Central memory CD8-positive, alpha-beta T cell (primary cell): ENCODE measurements around the gene QSOX2.

Experiments
- ATAC-seq: fragments of 150-1000 bp; cut with Tn5 transposase; replicated peaks from 2 replicates; pipeline ENCODE4 v1.10.0; 2022; ENCODE audit warnings: mild to moderate bottlenecking, moderate FRiP score, moderate number of reproducible peaks; ENCODE audit not compliant: poor library complexity, severe bottlenecking; ENCODE audit errors: extremely low read depth
- DNase-seq, 2 donors: peaks; one replicate each; pipeline ENCODE4 v3.0.0; 2021; ENCODE audit warnings: low spot score in 2 of 2
- H3K27ac Mint-ChIP-seq: one replicate; pipeline ENCODE4 v1.8.0; 2022; ENCODE audit warnings: low read depth, mild to moderate bottlenecking, moderate library complexity, mixed read lengths
- H3K27me3 Mint-ChIP-seq: one replicate; pipeline ENCODE4 v1.8.0; 2022; ENCODE audit warnings: mixed read lengths
- H3K36me3 Mint-ChIP-seq: one replicate; pipeline ENCODE4 v1.8.0; 2022; ENCODE audit warnings: mild to moderate bottlenecking, moderate library complexity, mixed read lengths; ENCODE audit not compliant: insufficient read depth
- H3K4me1 Mint-ChIP-seq: one replicate; pipeline ENCODE4 v1.8.0; 2022; ENCODE audit warnings: mixed read lengths
- H3K4me3 Mint-ChIP-seq: one replicate; pipeline ENCODE4 v1.8.0; 2022; ENCODE audit warnings: mild to moderate bottlenecking, moderate library complexity, mixed read lengths
- H3K9me3 Mint-ChIP-seq: one replicate; pipeline ENCODE4 v1.8.0; 2022; ENCODE audit warnings: mixed read lengths

The QSOX2 gene

DNA sequence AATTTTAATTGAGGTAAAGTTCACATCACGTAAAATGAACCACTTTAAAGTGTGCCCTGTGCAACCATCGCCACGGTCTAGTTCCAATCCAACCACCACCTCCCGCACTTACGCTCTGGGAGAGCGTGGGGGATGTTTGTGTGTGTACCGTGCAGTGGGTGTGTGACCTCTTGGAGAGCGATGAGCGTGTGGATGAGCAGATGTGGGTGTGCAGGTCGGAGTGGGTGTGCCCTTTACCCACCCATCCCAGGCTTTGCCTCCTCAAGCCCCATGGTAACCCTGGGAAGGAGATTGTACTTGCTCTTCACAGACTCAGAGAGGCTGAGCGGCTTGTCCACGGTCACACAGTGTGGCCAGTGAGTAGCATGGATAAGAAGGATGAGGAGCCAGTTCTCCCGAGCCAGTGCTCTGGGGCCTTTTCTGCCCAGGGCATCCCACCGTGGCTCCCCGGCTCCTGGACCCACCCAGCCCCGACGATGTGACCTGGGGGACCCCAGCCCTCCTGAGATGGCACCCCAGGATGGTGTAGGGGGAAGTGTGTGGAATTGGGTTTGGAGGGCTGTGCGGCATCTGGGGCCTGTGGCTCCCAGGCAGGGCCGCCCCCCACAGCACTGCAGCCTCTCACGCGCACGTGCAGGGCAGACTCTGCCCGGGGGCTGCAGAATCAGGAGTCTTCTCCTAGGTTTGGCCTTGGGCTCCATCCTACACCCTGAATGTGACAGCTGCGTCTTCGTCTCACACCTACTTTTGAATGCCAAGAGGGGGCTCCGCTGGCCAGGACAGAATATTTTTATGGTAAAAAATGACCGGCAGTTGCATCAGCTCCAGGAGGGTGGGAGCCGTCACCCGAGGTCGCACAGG lies 54.3 kb downstream of the QSOX2 start:
- H3K9me3 Mint-ChIP-seq = no peaks in the 10 kb centered on the region
- DNase-seq = no peak

DNA sequence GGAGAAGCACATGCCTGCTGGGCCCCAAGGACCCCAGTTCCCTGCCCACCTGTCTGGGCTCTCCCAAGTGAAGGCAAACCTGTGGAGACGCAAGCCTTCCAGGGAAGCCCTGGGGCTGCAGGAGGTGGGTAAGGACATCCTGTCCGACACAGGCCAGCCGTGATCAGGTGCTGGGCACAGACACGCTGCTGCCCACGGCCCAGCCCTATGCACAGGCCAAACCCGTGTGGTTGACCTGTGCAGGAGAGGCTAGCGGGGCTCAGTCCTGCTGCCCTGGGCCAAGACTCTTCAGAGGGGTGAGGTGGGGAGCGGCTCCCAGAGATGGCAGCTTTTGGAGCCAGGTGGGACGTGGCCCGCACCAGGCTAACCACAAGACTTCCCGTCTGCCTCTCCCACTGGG lies 55.0 kb downstream of the QSOX2 start:
- no peak for ATAC-seq
- Mint-ChIP-seq H3K4me1 (no peaks in the 10 kb centered on the region), H3K36me3 (no peaks in the 10 kb centered on the region), H3K27me3 (peaks cover 49% of the 10 kb centered on the region), H3K4me3 (no peak overlapping the region), H3K9me3 (no peaks in the 10 kb centered on the region), H3K27ac (no peak overlapping the region)
- DNase-seq = no peak

More for the DNA sequence above, 54.3 kb downstream of the QSOX2 start:
- H3K36me3 Mint-ChIP-seq = no peaks in the 10 kb centered on the region
- no peak overlapping the region for H3K27ac Mint-ChIP-seq
- H3K4me1 Mint-ChIP-seq = no peaks in the 10 kb centered on the region
- ATAC-seq = no peak
- no peak overlapping the region for H3K4me3 Mint-ChIP-seq
- H3K27me3 Mint-ChIP-seq = peaks cover 52% of the 10 kb centered on the region

GRCh38 chr9:136190237-136190601 lies 55.4 kb downstream of the QSOX2 start:
- DNase-seq = no peak
- Mint-ChIP-seq H3K4me1 (no peaks in the 10 kb centered on the region), H3K27me3 (peaks cover 49% of the 10 kb centered on the region), H3K9me3 (no peaks in the 10 kb centered on the region), H3K27ac (no peak overlapping the region), H3K36me3 (no peaks in the 10 kb centered on the region), H3K4me3 (no peak overlapping the region)
- no peak for ATAC-seq

DNA sequence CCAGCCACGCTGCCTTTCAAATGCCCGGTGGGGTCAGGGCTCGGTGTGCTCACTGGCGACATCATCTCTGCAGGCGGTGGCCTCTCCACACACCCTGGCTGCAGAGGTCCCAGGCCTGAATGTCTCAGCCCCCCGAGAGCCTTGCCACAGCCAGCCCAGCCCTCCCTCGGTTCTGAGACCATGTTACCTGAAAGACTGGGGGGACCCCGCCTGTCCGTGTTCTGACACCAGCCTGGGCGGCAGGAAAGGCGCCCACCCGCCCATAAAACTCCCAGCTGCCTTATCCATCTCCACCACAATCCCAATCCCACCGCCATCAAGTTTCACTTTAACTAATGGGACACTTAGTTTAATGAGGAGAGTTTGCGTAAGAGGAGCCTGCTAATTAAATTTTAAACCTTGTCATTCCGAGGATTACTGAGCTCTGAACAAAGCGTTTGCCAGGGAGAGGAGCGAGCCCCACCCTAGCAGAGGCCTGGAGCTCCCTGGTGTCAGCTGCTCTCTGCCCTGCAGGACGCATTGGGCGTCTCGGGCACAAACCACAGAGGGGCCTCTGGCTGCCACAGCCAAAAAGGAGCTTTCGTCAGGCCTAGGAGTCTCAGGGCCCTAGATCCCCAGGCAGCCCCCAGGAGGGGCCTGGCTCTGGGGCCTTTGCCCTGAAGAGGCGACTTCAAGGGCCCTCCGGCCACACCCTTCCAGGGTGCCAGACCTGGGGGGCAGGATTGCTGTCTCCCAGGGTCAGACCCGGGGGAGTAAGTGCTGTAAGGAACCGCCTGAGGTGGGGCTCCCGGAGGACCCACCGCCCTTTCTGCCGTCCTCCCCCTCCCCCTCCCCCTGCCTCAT lies 56.0 kb downstream of the QSOX2 start:
- ATAC-seq (no peak), DNase-seq (no peak)
- Mint-ChIP-seq H3K9me3 (no peaks in the 10 kb centered on the region), H3K4me1 (no peaks in the 10 kb centered on the region), H3K36me3 (no peaks in the 10 kb centered on the region), H3K27ac (no peak overlapping the region), H3K4me3 (no peak overlapping the region), H3K27me3 (peaks cover 55% of the 10 kb centered on the region)

DNA sequence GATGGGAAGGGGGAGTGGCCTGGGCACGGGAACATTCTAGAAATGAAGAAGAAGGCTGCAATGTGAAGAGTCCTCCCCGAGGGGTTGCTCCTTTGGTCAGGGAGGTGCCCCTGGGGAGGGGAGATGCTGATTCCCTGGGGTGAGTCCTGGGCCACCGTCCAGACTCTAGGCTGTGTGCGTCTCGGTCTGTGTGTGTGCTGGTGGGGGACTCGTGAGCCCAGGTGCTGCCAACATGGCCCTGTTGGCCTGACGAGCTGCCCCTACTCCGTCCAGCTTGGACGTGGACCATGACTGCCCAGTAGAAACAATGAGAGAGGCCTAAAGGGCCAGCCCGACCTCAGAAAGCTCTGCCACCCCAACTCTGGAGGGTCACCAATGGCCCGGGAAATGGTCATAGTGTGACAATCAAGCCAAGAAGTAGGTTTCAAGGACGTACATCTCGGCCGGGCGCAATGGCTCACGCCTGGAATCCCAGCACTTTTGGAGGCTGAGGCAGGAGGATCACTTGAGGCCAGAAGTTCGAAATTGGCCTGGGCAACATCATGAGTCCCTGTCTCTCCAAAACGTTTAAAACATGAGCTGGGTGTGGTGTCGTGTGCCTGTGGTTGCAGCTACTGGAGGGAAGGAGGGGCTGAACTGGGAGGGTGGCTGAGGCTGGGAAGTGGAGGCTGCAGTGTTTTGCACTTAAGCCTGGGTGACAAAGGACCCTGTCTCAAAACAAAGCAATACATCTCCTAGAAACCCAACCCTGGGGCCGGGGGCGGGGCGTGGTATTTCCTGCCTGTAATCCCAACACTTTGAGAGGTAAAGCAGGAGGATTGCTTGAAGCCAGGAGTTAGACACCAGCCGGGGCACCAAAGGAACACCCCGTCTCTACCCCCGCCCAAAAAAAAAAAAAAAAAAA lies 57.7 kb downstream of the QSOX2 start:
- H3K27ac Mint-ChIP-seq = no peak overlapping the region
- ATAC-seq = no peak
- DNase-seq = no peak
- H3K27me3 Mint-ChIP-seq = peaks cover 57% of the 10 kb centered on the region
- H3K4me1 Mint-ChIP-seq = no peaks in the 10 kb centered on the region
- no peaks in the 10 kb centered on the region for H3K9me3 Mint-ChIP-seq
- H3K36me3 Mint-ChIP-seq = no peaks in the 10 kb centered on the region
- H3K4me3 Mint-ChIP-seq = no peak overlapping the region

- no peak overlapping the region for H3K27ac Mint-ChIP-seq
- H3K4me3 Mint-ChIP-seq = no peak overlapping the region
- no peaks in the 10 kb centered on the region for H3K9me3 Mint-ChIP-seq
- no peaks in the 10 kb centered on the region for H3K36me3 Mint-ChIP-seq
- peaks cover 62% of the 10 kb centered on the region for H3K27me3 Mint-ChIP-seq
- H3K4me1 Mint-ChIP-seq = no peaks in the 10 kb centered on the region
- DNase-seq (no peak), ATAC-seq (no peak)
Observed at GRCh38 chr9:136187197-136187596, 58.4 kb downstream of the QSOX2 start.

- no peaks in the 10 kb centered on the region for H3K4me1 Mint-ChIP-seq
- H3K36me3 Mint-ChIP-seq = no peaks in the 10 kb centered on the region
- no peaks in the 10 kb centered on the region for H3K9me3 Mint-ChIP-seq
- no peak overlapping the region for H3K27ac Mint-ChIP-seq
- H3K4me3 Mint-ChIP-seq = no peak overlapping the region
- DNase-seq = no peak
- H3K27me3 Mint-ChIP-seq = peaks cover 60% of the 10 kb centered on the region
- no peak for ATAC-seq
Observed at GRCh38 chr9:136186386-136186785, 59.2 kb downstream of the QSOX2 start.

DNA sequence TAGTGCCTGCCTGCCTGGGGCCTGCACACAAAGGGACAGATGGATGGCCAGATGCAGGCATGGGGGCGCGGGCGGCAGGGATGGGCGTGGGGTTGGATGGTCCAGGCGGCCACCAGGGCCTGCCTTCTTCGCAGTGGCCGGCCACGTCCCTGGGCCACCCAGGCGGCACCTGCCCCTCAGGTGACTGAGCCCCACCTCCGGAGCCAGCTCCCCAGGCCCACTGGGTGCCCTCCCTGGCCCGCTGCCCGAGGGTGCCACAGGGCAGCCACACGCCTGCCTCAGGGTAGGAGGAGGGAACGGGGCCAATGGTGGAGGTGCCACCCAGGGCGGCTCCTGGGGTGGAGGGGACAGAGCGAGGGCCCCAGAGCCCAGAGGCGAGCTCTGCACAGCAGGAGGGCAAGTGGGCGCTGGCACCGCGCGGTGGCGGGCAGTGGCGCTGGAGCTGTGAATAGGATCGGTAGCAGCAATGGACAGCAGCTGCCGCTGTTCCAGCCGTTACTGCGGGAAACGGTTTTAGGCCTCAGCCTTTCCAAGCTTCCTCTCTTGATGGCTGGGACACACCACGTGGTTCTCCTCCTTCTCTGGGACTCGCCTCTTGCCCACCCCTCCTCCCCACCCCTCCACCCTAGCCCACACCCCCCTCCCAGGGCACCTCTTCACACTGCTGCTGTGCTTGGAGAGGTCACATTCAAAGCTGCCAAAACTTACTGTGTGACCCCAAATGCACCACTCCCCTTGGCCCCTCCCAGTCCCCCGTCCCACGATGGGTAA lies 59.8 kb downstream of the QSOX2 start:
- Mint-ChIP-seq H3K4me3 (no peak overlapping the region), H3K27ac (no peak overlapping the region), H3K27me3 (peaks cover 58% of the 10 kb centered on the region), H3K4me1 (no peaks in the 10 kb centered on the region), H3K36me3 (no peaks in the 10 kb centered on the region), H3K9me3 (no peaks in the 10 kb centered on the region)
- no peak for ATAC-seq
- no peak for DNase-seq

GRCh38 chr9:136185066-136185465 lies 60.5 kb downstream of the QSOX2 start:
- DNase-seq (no peak), ATAC-seq (no peak)
- H3K36me3 Mint-ChIP-seq = no peaks in the 10 kb centered on the region
- H3K4me3 Mint-ChIP-seq = no peak overlapping the region
- no peaks in the 10 kb centered on the region for H3K9me3 Mint-ChIP-seq
- H3K27me3 Mint-ChIP-seq = peaks cover 58% of the 10 kb centered on the region
- H3K27ac Mint-ChIP-seq = no peak overlapping the region
- H3K4me1 Mint-ChIP-seq = no peaks in the 10 kb centered on the region

- DNase-seq = no peak
- Mint-ChIP-seq H3K4me1 (no peaks in the 10 kb centered on the region), H3K9me3 (no peaks in the 10 kb centered on the region), H3K27me3 (peaks cover 62% of the 10 kb centered on the region), H3K4me3 (no peak overlapping the region), H3K27ac (no peak overlapping the region), H3K36me3 (no peaks in the 10 kb centered on the region)
- ATAC-seq = no peak
Observed at GRCh38 chr9:136182850-136183422, 62.7 kb downstream of the QSOX2 start.

DNA sequence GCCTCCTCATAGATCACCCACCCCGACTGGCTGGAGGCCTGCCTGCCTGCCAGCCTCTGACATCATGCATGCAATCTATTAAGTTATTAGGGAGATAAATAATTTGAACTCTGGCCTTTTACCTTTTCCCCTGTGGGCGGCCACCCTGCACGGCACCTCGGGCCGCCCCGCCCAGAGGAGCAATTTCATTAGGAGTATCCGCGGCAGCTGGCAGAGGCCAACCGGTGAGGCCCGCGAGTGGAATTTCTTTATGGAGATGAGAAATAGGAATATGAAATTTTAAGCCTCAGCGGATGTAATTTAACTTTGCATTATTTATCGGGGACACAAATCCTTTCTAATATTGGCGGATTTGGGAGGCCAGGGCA lies 63.2 kb downstream of the QSOX2 start:
- DNase-seq (no peak), ATAC-seq (no peak)
- Mint-ChIP-seq H3K9me3 (no peaks in the 10 kb centered on the region), H3K4me1 (no peaks in the 10 kb centered on the region), H3K27ac (no peak overlapping the region), H3K36me3 (no peaks in the 10 kb centered on the region), H3K27me3 (peaks cover 62% of the 10 kb centered on the region), H3K4me3 (no peak overlapping the region)
